Hematopoietic multipotent progenitor cell treated with erythropoietin and hydrocortisone succinate and interleukin-3 and kit ligand, for 4 days (in vitro differentiated cells): Measurements from ENCODE around the gene KIF26B.
"Not testable (repeated sequence)": the region's sequence is repeated elsewhere in the genome, so short reads cannot be mapped to it uniquely, and the experiment has no call there.

ENCODE experiments used
- DNase-seq: peaks from one replicate; pipeline ENCODE4 v3.0.0-alpha.2; 2015

KIF26B gene

DNA sequence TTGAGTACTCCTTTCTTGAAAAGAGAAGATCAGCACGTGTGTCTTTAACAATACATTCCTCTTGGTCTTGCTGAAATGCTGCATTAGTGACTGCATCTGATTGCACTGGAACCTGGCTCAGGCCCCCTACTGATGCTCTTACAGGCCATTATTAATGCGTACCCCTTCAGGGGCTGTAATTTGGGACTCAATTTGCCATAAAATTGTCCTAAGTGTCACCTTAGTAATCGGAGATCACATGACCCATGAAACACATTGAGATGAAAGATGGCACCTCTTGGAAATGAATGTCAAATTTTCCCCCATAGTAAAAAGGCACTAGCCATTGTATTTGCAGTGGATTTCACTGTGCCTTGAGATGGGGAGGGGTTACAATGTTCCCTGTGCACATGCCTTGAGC, 563.3 kb downstream of the KIF26B start:
- no peak for DNase-seq

GRCh38 chr1:245718951-245719350, 564.2 kb downstream of the KIF26B start:
- DNase-seq = no peak

- no peak for DNase-seq
Observed at GRCh38 chr1:245721488-245721887, 566.7 kb downstream of the KIF26B start.

- not testable (repeated sequence) for DNase-seq
Observed at GRCh38 chr1:245728035-245728434, 573.2 kb downstream of the KIF26B start.

- DNase-seq = no peak
Observed at GRCh38 chr1:245730801-245731200, 576.0 kb downstream of the KIF26B start.

DNA sequence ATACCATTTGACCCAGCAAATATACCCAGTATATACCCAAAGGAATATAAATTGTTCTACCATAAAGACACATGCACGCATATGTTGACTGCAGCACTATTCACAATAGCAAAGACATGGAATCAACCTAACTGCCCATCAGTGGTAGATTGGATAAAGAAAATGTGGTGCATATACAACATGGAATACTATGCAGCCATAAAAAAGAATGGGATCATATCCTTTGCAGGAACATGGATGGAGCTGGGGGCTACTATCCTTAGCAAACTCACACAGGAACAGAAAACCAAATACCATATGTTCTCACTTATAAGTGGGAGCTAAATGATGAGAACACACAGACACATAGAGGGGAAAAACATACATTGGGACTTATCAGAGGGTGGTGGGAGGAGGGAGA, 585.6 kb downstream of the KIF26B start:
- not testable (repeated sequence) for DNase-seq

GRCh38 chr1:245742896-245743295, 588.1 kb downstream of the KIF26B start:
- no peak for DNase-seq

GRCh38 chr1:245748240-245748639, 593.5 kb downstream of the KIF26B start:
- DNase-seq = no peak

- no peak for DNase-seq
Observed at GRCh38 chr1:245748646-245749045, 593.9 kb downstream of the KIF26B start.

DNA sequence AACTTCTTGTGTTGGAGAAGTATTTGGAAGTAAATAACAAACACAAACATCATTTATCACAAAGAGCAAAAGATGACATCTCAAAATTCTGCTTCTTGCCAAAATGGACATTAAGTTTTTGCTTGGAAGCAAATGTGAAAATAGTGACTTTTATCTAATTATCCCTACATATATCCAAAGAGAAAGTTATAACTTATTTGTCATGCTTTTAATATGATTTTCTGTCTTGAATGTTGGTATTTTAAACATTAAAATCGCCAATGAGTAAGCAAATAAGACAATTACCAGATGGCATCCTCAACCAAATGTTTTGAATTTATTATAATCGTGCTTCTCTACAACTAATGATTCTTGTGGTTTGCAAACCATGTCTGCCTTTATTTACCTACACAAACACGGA, 594.3 kb downstream of the KIF26B start:
- no peak for DNase-seq

DNA sequence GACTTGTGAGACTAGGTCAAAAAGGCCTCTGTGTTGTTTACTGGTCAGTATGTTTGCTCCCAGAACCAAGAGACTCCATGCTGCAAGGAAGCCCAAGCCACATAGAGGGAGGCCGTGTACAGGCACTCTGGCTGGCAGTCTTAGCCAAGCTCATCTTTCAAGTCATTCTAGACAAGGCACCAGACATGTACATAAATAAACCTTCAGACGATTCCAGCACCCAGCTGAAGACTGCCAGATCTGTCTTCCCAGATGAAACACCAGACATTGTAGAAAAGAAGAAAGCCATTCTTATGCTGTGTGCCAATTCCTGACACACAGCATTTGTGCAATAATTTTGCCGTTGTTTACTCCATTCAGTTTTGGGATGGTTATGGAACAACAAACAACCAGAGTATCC, 595.5 kb downstream of the KIF26B start:
- DNase-seq = no peak

- no peak for DNase-seq
Observed at GRCh38 chr1:245751116-245751515, 596.3 kb downstream of the KIF26B start.

DNA sequence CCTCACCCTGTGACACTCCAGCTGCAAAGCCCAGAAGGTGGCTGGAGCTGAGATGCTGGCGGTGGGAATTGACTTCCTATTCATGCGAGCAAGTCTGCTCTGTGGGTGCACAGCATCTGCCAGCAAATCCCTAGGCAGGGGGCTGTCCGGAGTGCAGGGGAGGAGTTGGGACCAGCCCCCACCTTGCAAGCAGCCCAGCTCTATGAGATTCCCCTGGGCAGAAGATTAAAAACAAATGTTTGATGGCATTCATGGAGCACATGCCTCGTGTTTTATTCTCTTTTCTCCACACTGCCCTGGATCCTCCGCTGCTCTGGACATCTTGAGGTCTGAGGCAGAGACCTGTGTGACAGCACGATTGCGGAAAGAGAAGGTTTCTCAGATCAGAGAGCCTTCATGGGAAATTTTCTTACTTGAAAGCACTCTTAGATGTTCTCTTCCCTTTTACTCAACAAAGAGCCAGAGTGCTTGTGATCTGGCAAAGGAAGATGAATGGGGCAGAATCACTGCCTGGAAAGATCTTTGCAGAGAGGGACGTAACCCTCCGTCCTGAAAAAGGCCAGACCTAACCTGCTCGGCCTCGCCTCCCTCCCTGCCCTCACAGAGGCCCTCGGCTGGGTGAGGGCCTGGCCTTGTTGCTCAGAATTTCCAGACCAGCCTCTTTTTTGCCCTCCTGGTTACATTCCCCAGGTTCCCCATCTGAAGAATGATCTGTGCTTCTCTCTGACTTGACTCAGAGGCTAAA, 597.1 kb downstream of the KIF26B start:
- DNase-seq = no peak

DNA sequence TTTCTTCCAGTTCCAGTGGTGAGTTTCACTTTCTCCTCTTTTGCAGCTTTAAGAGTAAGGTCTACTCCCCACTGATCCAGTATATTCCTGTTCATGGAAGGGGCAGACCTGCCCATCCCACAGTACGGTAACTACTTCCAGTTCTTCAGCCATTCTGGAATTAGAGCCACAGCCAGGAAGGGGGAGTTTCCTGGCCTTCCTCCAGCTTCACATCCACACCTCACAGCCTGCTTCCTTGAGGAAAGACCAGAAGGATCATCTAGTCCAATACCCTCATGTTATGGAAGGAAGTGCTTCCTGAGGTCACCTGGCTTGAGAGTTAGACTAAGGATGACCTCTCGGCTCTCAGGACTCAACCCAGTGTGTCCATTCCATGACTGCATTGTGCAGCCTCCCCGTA, 597.8 kb downstream of the KIF26B start:
- no peak for DNase-seq

DNA sequence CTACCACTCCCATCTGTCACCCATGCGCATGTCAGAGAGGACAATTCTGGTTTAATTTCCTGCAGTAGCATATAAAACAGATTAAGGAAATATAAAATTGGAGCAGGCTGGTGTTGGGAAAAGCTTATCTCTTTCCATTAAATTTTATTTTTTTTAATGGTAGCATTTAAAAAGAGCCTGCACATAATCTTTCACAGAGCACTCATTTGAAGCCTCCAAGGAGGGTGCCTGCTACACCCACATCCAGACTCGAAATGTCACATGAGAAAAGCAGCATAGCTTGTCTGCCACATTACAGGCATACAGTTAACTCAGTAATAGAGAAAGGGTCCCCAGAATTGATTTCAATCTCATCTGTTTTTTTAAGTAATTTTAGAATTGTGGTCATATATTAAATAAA, 599.0 kb downstream of the KIF26B start:
- DNase-seq = no peak

DNA sequence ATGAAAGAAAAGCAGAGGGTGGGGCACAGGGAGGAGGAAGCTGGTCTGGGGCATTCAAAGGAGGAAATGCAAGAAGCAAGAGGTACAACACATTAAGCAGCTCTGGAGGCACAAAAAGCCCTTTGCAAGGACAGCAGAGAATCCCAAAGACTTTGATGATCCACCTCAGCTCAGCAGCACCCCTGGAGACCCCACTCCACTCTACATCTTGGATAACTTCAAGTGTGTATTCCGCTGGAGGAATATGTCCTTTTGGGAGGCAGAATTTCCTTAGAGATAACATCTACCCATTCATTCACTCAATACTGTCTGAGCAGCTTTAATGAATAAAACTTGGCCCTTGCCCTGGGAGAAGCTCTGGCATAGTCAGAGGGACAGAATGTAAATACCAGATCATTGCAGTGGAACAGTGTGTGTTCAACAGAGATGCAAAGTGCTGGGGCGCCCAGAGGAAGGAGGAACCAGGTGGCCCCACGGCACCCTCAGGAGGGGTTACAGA, 599.7 kb downstream of the KIF26B start:
- no peak for DNase-seq
